ENCODE data around the gene GABBR1. TPM values are rescaled to one million over a fixed set of nuclear protein-coding genes. Genes with fewer than 3 reads are reported as not detected.

GABBR1 gene
- total and polyA plus RNA-seq, 3 donors from 2014 or later = 16.8 to 29.9 (median 26.2) TPM

DNA sequence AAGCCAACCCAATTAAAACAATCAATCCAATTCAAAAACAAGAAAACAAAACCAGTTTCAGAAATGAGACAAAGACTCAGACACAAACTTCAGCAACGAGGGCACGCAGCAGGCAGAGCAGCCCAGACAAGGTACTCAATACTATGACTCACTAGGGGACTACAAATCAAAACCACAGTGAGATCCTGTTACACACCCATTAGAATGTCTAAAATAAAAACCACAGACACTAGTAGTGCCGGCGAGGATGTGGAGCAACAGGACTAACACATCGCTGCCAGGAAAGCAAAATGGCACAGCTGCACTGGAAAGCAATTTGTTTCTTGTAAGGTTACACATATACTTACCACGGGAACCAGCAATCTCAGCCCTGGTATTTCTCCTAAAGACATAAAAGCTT lies 116.9 kb downstream of the GABBR1 start:
- intact Hi-C loops (cut with DNase I; ENCODE audit: low total_unique reads) = no loop called here
- Histone ChIP-seq H3K9me3 (no peaks in the 10 kb centered on the region), H3K27ac (no peak overlapping the region), H3K4me1 (no peaks in the 10 kb centered on the region), H3K4me3 (no peak overlapping the region), H3K27me3 (no peaks in the 10 kb centered on the region), H3K36me3 (ENCODE audit: low read depth, missing control alignments) (no peaks in the 10 kb centered on the region)
- TF ChIP-seq, protein P1, sequence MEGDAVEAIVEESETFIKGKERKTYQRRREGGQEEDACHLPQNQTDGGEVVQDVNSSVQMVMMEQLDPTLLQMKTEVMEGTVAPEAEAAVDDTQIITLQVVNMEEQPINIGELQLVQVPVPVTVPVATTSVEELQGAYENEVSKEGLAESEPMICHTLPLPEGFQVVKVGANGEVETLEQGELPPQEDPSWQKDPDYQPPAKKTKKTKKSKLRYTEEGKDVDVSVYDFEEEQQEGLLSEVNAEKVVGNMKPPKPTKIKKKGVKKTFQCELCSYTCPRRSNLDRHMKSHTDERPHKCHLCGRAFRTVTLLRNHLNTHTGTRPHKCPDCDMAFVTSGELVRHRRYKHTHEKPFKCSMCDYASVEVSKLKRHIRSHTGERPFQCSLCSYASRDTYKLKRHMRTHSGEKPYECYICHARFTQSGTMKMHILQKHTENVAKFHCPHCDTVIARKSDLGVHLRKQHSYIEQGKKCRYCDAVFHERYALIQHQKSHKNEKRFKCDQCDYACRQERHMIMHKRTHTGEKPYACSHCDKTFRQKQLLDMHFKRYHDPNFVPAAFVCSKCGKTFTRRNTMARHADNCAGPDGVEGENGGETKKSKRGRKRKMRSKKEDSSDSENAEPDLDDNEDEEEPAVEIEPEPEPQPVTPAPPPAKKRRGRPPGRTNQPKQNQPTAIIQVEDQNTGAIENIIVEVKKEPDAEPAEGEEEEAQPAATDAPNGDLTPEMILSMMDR (IDR thresholded peaks at IDR 0.05) = no peak
- no peak for TF ChIP-seq POLR2A (IDR thresholded peaks at IDR 0.05)
- DNase-seq = no peak
- WGBS, 2 donors = 58 to 68% methylated on average over 5 to 6 of the region's 6 CpGs

DNA sequence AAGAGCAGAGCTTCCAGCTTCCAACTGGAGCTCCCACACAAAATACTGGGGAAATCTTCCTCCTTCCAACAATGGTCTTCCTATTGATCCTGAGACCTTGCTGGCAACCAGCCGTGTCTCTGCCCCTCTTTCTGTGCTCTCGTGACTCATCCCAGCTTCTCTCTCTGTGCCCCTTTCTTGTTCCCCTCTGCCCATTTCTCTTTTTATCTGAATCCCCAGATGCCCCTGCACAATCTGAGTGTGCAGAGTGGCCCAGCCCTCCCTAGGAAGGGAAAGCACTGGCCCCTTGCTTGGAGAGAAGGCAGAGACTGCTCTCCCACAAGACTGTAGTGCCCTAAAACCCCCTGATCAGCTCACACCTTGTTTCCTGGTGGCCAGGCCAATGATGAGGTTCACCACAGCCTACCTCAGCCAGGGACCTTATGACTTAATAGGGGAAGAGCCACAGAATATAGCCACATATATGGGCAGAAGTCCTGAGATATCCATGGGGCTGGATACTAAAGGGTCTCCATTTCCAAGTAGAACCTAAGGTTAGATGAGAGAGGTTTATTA lies 122.2 kb downstream of the GABBR1 start:
- H3K27ac ChIP-seq = no peak overlapping the region
- WGBS, 2 donors = 68 to 75% methylated on average over 2 of the region's 2 CpGs
- TF ChIP-seq, protein P1 (IDR thresholded peaks at IDR 0.05) = no peak
- TF ChIP-seq POLR2A (IDR thresholded peaks at IDR 0.05) = no peak
- intact Hi-C loops (cut with DNase I; ENCODE audit: low total_unique reads) = no loop called here
- DNase-seq = no peak
- H3K9me3 ChIP-seq = no peaks in the 10 kb centered on the region
- no peaks in the 10 kb centered on the region for H3K27me3 ChIP-seq
- no peaks in the 10 kb centered on the region for H3K36me3 ChIP-seq (ENCODE audit: low read depth, missing control alignments)
- no peaks in the 10 kb centered on the region for H3K4me1 ChIP-seq
- no peak overlapping the region for H3K4me3 ChIP-seq

DNA sequence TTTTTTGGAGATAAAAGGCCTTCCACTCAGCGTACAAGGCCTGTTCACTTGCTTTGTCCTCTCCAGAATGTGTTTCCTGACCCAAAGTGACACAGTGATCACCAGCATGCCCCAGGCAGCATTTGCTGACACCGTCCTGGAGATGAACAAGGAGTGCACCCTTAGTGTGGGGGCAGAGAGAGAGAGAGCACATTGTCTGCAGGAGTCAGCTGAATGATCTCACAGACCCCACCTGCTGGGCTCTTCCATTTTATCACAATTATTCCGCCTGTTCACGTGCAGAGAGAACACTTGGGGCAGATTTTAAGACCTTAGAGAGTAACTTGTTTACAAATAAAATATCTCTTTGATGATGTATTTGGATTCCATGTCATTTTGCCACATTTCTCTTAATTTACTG lies 122.8 kb downstream of the GABBR1 start:
- H3K4me1 ChIP-seq = no peaks in the 10 kb centered on the region

More for the DNA sequence above, 122.8 kb downstream of the GABBR1 start:
- Histone ChIP-seq H3K27me3 (no peaks in the 10 kb centered on the region), H3K27ac (no peak overlapping the region), H3K9me3 (no peaks in the 10 kb centered on the region), H3K36me3 (ENCODE audit: low read depth, missing control alignments) (no peaks in the 10 kb centered on the region), H3K4me3 (no peak overlapping the region)
- intact Hi-C loops (cut with DNase I; ENCODE audit: low total_unique reads) = no loop called here
- WGBS, 2 donors = 42 to 51% methylated on average over 4 of the region's 4 CpGs
- no peak for TF ChIP-seq POLR2A (IDR thresholded peaks at IDR 0.05)
- TF ChIP-seq, protein P1 (IDR thresholded peaks at IDR 0.05) = no peak
- DNase-seq = no peak

Small RNA genes lying within 50 kb of the gene (small RNA-seq; reads per million reads assigned to genes)
- gene SNORD32B (0.09 to 0.18 reads per million in 2 donors), gene SUMO2P1 (0 to 0.09 reads per million in 2 donors), gene TMEM183AP1 (0 reads per million in 2 donors)

Other genes starting within 250 kb of the GABBR1 start
- under 1 TPM; 0.24 to 0.56 TPM for gene OR12D2, start 237.6 kb downstream of the GABBR1 start, total RNA-seq
- not detected for gene OR12D2, start 237.6 kb downstream of the GABBR1 start, polyA plus RNA-seq (ENCODE audit: insufficient read depth, low read depth, low replicate concordance)
- gene OR12D1, start 218.3 kb downstream of the GABBR1 start, total RNA-seq = not detected
- not detected for gene OR12D1, start 218.3 kb downstream of the GABBR1 start, polyA plus RNA-seq (ENCODE audit: insufficient read depth, low read depth, low replicate concordance)
- gene OR10C1, start 193.9 kb downstream of the GABBR1 start, total RNA-seq = under 1 TPM in 1 of 2 donors, not detected in 1; 0.31 TPM
- gene OR10C1, start 193.9 kb downstream of the GABBR1 start, polyA plus RNA-seq (ENCODE audit: insufficient read depth, low read depth, low replicate concordance) = not detected
- gene OR11A1, start 176.1 kb downstream of the GABBR1 start, total RNA-seq = under 1 TPM; 0.19 to 0.71 TPM
- 0.13 TPM for gene OR11A1, start 176.1 kb downstream of the GABBR1 start, polyA plus RNA-seq (ENCODE audit: insufficient read depth, low read depth, low replicate concordance)
- gene OR2H1, start 176.0 kb downstream of the GABBR1 start, total RNA-seq = 10 to 100 TPM in 1 of 2 donors, 1 to 10 TPM in 1; 7.5 to 16.9 TPM
- 18.8 TPM for gene OR2H1, start 176.0 kb downstream of the GABBR1 start, polyA plus RNA-seq (ENCODE audit: insufficient read depth, low read depth, low replicate concordance)
- gene MAS1L, start 145.2 kb downstream of the GABBR1 start, total RNA-seq = not detected
- gene MAS1L, start 145.2 kb downstream of the GABBR1 start, polyA plus RNA-seq (ENCODE audit: insufficient read depth, low read depth, low replicate concordance) = not detected
- gene UBD, start 73.5 kb downstream of the GABBR1 start, total RNA-seq = under 1 TPM in 1 of 2 donors, not detected in 1; 0.25 TPM
- gene UBD, start 73.5 kb downstream of the GABBR1 start, polyA plus RNA-seq (ENCODE audit: insufficient read depth, low read depth, low replicate concordance) = 8.0 TPM
- under 1 TPM; 0.25 to 0.63 TPM for gene OR2H2, start 48.1 kb downstream of the GABBR1 start, total RNA-seq
- gene OR2H2, start 48.1 kb downstream of the GABBR1 start, polyA plus RNA-seq (ENCODE audit: insufficient read depth, low read depth, low replicate concordance) = 3.7 TPM
- under 1 TPM in 1 of 2 donors, not detected in 1; 0.19 TPM for gene MOG, start 23.9 kb upstream of the GABBR1 start, total RNA-seq
- 0.36 TPM for gene MOG, start 23.9 kb upstream of the GABBR1 start, polyA plus RNA-seq (ENCODE audit: insufficient read depth, low read depth, low replicate concordance)
- 1 to 10 TPM; 1.4 to 1.6 TPM for gene ZFP57, start 48.0 kb upstream of the GABBR1 start, total RNA-seq
- 0.91 TPM for gene ZFP57, start 48.0 kb upstream of the GABBR1 start, polyA plus RNA-seq (ENCODE audit: insufficient read depth, low read depth, low replicate concordance)
- 10 to 100 TPM; 25.3 to 28.1 TPM for gene HLA-F, start 90.3 kb upstream of the GABBR1 start, total RNA-seq
- gene HLA-F, start 90.3 kb upstream of the GABBR1 start, polyA plus RNA-seq (ENCODE audit: insufficient read depth, low read depth, low replicate concordance) = 51.1 TPM
- 1 to 10 TPM; 1.2 to 4.4 TPM for gene HLA-G, start 194.6 kb upstream of the GABBR1 start, total RNA-seq
- 7.4 TPM for gene HLA-G, start 194.6 kb upstream of the GABBR1 start, polyA plus RNA-seq (ENCODE audit: insufficient read depth, low read depth, low replicate concordance)